Stimulated activated CD8-positive, alpha-beta memory T cell treated with anti-CD3 and anti-CD28 coated beads, Interleukin-2, amount 100 ng/mL, for 1 hour (primary cell): ENCODE results near the gene ACTA1.
"Not testable (repeated sequence)": the region's sequence is repeated elsewhere in the genome, so short reads cannot be mapped to it uniquely, and the experiment has no call there.

Experiments
- DNase-seq, 2 donors: peaks; one replicate each; pipeline ENCODE4 v3.0.0-alpha.2; 2020; ENCODE audit warnings: low read depth in 2 of 2

ACTA1 gene

GRCh38 chr1:229440851-229441537 lies 7.1 kb upstream of the ACTA1 start:
- no peak for DNase-seq

GRCh38 chr1:229438021-229438420 lies 4.1 kb upstream of the ACTA1 start:
- DNase-seq = no peak

- no peak for DNase-seq
Measured at GRCh38 chr1:229437443-229437842, 3.5 kb upstream of the ACTA1 start.

GRCh38 chr1:229436201-229436600 lies 2.3 kb upstream of the ACTA1 start:
- DNase-seq = no peak

GRCh38 chr1:229434641-229435051 lies 752 bp upstream of the ACTA1 start:
- no peak for DNase-seq

GRCh38 chr1:229433364-229434004 lies 410 bp downstream of the ACTA1 start:
- DNase-seq = no peak

- DNase-seq = no peak
Measured at GRCh38 chr1:229432905-229433304, 989 bp downstream of the ACTA1 start.

GRCh38 chr1:229432116-229432461 lies 1.8 kb downstream of the ACTA1 start:
- DNase-seq = no peak

- no peak for DNase-seq
Measured at GRCh38 chr1:229431284-229432115, 2.4 kb downstream of the ACTA1 start.

GRCh38 chr1:229430761-229431283 lies 3.1 kb downstream of the ACTA1 start:
- DNase-seq = no peak

GRCh38 chr1:229428256-229428655 lies 5.6 kb downstream of the ACTA1 start:
- DNase-seq = no peak

- DNase-seq = no peak
Measured at GRCh38 chr1:229427572-229427971, 6.3 kb downstream of the ACTA1 start.

- no peak for DNase-seq
Measured at GRCh38 chr1:229425564-229426159, 8.2 kb downstream of the ACTA1 start.

- DNase-seq = no peak
Measured at GRCh38 chr1:229420765-229421164, 13.1 kb downstream of the ACTA1 start.

GRCh38 chr1:229420224-229420623 lies 13.7 kb downstream of the ACTA1 start:
- no peak for DNase-seq

GRCh38 chr1:229418586-229418985 lies 15.3 kb downstream of the ACTA1 start:
- not testable (repeated sequence) for DNase-seq

GRCh38 chr1:229412810-229413209 lies 21.1 kb downstream of the ACTA1 start:
- DNase-seq = not testable (repeated sequence)

GRCh38 chr1:229412056-229412455 lies 21.8 kb downstream of the ACTA1 start:
- no peak for DNase-seq

- no peak for DNase-seq
Measured at GRCh38 chr1:229411434-229412055, 22.3 kb downstream of the ACTA1 start.

GRCh38 chr1:229410692-229411433 lies 23.0 kb downstream of the ACTA1 start:
- DNase-seq = no peak

- no peak for DNase-seq
Measured at GRCh38 chr1:229410370-229410691, 23.6 kb downstream of the ACTA1 start.
